GM19372 (cell line): ENCODE measurements around the gene ABR.

Source experiments
- ATAC-seq: cut with Tn5 transposase; IDR thresholded peaks from one replicate; pipeline ENCODE4 v1.9.1; 2021; ENCODE audit warnings: mild to moderate bottlenecking, low read depth, moderate library complexity; ENCODE audit not compliant: unreplicated experiment

The ABR gene

DNA sequence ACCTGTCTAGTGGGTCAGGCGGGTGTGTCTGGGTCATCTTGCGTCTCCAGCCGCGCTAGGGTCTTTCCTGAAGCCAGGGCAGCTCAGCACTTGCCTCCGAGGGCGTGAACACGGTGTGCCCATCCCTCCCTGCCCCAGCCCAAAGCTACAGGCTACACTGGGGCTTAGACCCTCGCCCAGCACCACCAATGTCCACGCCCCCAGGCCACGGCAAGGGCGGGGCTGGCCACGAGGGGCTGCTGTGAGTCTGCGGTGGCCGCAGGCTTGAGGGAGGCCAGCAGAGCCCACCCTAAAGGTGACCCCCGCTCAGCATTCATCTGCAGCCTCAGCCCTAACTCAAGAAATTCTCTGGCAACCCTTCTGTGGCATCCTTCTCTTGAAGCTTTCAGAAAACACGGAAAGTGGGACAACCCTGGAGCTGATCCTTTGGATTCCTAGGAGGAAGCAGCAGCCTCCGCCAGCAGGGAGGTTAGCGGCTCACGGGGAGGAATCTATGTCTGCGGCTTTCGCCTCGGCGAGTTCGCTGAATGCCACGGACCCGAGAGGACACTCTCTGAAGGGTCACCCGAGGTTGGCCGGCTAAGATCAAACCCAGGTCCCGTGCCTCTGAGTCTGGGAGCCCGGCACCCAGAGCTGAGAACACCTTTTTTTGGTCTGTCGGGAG is 141.2 kb downstream of the ABR start:
- ATAC-seq, result no peak

DNA sequence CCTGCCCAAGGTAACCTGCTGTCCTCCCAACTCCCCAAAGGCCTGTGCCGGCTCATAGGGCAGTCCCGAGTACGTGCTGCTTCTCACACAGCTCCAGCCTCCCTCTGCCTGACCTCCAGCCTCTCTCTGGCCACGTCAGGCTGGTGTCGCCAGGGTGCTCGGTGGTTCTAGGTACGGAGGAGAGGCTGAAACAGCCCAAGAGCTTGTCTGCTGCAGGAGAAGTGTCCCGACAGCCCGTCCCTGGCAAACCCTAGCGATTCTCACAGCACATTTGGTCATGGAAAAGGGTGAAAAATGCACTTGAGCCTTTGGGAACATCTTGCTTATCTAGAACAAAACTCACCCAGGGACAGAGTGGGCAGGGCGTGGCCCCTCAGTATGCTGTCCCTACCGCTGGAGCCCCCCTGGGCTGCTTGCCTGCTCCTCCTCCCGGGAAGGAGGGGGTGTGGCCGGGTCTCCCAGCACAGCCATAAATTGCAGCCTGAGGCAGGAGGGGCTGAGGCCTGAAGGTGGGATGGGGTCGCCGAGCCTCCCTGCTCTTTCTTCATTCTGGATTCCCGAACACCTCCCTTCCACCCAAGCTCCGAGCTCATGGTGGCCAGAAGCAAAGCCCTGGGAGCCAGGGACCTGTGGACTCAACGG is 142.4 kb downstream of the ABR start:
- ATAC-seq, result no peak

DNA sequence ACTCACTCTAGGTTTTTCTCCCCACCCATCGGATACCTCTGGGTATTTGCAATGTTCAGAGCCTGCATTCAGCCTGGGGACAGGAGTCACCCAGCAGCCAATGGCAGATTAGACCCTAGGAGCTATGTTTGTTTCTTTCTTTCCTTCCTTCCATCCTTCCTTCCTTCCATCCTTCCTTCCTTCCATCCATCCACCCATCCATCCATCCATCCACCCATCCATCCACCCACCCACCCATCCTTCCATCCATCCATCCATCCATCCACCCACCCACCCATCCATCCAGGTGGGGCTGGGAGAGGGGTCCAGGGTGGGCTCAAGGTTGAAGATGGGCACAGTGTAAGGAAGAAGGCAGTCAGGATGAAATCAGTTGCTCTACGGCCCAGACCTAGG is 142.9 kb downstream of the ABR start:
- no peak for ATAC-seq

DNA sequence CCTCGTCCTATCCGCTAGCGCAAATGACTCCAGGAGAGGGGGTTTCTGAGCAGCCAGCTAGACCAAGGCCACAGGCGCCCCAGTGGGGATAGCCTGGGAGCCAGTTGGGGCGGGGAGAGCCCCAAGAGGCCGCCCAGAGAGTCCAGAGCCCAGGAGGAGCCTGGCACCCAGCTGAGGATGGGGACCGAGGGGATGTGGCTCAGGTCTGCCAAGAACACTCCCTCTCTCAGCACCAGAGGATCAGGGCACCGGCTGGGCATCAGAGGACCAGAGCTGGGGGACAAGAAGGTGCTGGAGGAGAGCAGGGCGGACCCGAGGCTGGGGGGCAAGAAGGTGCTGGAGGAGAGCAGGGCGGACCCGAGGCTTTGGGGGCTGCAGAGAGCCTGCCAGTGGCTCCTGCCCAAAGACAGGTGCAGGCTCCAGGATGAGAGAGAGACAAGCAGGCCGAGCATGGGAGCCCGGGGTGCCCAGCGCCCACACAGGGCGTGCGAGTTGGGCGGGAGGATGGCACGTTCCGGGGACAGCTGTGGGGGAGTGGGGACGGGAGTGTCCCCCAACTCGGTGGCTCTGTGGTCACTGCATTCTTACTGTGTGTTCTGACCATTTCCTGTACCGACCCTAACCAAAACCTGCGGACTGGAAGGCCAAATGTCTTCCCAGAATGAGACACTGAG is 143.5 kb downstream of the ABR start:
- ATAC-seq, result no peak

DNA sequence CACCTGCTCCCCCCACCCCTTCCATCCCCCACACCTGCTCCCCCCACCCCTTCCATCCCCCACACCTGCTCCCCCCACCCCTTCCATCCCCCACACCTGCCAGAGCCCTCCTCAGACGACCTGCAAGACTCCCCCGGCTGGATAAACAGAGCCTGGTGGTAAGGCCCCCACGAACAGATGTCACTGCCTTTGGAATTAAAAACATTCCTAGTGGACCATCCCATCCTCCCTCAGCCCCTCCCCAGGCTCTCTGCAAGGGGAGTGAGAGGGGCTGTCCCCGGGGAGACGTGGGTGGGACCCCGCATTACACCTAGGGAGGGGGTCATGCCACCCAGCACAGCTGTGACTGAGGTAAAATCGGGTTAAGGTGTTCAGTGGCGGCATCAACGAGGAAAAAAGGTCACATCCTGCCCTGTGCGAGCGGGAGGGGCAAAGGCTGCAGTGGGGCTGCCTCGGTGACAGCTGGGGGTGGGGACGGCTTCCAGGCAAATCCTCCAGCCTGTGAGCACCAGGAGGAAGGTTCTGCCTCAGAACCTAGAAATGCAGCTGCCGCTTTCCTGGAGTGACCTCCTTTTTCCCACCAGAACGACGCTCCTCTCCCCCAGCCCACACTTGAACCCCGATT is 144.1 kb downstream of the ABR start:
- ATAC-seq, result no peak

DNA sequence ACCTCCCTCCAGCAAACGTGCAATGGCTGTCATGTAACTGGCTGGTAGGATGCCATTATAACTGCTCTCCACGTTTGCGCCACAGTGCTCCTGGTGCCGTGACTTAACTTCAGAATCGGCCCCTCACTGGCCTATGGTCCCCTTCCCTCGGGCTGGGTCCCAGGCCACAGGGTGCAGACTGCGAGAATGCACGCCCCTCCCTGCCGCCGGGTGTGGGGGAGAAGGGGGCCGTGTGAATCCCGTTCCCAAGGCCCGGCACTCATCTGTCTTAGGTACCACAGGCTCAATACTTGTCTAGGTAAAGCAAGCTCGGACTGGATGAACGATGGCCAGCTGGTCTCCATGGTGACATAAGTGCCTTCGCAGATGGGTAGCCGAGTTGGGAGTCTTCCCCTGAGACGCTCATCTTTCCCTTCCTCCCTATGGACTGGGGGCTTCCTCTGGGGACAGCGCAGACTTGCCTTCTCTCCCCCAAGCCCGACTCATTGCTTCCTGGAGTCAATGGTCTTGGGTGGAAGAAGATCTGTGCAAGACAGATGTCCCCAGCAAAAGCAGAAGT is 145.1 kb downstream of the ABR start:
- no peak for ATAC-seq

DNA sequence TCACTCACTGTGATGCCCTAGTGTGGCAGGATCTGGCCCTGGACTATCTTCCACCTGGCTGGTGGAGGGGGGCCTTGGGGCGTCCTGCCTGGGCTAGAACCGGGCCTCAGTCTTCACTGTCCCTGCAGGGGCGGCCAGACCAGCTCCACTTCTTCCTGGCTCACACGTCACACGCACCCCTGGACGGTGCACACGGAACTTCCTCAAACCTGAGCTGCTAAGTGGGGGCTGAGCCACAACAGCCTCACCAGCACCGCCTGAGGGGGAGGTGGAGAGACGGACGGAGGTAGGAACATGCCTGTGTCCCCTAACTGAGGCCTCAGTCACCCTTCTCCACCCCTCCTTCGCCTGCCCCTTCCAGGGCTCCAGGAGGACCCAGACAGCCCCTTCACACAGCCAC is 146.3 kb downstream of the ABR start:
- no peak for ATAC-seq

DNA sequence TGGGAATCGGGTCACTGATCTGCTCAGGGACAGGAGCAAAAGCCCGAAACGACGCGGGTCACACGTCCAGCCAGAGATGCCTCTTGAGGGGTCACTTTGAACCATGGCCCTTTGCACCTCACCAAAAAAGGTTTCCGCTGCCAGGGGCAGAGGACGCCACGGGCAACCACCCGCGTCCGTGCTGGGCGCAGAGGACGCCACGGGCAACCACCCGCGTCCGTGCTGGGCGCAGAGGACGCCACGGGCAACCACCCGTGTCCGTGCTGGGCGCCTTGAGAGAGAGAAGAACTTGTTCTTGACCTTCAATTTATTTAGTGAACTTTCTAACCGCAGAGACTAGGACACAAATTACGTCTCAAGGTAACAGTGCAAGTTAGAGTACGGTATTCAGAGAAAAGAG is 147.4 kb downstream of the ABR start:
- ATAC-seq, result no peak

DNA sequence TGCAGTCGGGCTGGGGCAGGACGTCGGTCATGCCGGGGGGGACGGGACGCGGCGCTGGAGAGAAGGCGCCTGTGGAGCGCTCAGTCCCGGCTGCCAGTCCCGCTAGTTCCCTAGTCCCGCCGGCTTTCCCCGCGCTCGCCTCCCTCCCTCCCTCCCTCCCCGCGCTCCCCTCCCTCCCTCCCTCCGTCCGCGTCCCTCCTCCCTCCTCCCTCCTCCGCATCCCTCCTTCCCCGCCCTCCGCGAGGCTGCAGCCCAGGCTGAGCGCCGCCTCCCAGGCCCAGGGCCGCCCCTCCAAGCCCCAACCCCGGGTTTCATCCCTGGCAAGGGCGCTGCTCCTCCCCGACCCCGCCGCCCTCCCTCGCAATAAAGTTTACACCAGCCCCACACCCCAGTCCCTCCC is 148.1 kb downstream of the ABR start:
- no peak for ATAC-seq

DNA sequence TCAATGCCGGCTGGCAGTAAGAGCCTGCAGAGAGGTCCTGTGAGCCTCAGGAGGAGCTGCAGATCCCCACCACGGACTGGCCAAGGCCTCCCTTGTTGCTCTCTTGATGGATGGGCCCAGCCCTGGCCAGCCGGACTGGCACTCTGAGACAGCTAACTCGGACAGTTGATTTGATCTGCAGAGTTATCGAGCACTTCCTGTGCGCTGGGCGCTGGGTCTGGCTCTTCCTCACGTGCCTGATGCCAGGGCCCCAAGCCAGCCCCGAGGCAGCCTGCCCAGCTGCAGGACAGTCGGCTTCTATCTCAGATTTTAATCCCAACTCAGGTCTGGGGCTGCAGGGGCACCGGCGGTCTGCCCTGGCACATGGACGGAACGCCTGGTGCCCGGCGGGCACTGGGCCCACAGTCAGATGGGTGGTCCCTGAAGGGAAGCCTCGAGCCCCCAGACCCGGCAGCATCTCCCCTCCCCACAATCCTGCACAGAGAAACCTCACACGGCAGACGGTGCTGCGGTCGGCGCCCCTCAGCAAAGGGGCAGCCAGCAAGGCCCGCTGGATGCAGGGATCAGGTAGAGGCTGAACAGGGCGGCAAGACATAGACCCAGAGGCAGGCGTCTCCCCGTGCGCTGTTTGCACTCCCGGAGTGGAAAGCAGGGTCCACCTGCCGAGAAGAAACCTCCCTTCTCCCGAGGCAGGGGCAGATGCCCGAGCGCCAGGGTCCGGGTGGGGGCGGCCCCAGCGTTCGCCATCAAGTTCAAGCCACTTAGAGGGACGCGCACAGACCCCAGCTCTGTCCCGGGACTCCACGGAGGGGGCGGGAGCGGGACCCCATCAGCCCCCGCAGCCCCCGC is 148.9 kb downstream of the ABR start:
- ATAC-seq, result no peak

DNA sequence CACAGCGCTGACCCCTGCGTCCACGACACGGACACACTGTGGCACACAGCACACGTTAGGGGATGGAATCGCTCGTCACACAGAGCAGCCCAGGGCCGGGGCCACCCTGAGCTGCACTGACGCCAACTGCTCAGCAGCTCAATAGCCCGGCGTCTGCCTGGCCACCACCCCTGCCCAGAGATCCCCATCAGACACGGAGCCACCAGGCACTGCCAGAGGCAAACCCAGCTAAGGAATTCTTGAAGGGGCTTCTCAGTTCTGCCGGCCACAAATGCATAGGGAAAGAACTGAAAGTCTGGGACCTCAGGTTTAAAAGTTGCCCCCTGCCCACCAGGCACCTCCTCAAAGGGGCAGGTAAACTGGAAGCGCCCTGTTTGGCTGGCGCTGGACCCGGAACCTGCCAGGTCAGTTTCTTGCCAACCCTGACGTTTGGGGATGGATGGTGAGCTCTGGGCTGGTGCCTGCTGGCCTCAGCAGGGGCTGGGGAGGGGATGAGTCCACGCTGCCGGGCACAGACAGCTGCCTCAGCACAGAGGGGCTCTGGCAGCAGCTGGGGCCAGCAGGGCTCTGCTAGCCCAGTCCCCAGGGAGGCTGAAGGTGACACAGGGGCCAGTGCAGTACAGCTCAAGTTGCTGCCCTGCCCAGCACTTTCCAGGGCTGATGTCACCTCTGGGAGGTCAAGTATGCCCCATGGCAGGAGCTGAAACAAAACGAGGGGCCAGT is 149.7 kb downstream of the ABR start:
- ATAC-seq, result no peak

DNA sequence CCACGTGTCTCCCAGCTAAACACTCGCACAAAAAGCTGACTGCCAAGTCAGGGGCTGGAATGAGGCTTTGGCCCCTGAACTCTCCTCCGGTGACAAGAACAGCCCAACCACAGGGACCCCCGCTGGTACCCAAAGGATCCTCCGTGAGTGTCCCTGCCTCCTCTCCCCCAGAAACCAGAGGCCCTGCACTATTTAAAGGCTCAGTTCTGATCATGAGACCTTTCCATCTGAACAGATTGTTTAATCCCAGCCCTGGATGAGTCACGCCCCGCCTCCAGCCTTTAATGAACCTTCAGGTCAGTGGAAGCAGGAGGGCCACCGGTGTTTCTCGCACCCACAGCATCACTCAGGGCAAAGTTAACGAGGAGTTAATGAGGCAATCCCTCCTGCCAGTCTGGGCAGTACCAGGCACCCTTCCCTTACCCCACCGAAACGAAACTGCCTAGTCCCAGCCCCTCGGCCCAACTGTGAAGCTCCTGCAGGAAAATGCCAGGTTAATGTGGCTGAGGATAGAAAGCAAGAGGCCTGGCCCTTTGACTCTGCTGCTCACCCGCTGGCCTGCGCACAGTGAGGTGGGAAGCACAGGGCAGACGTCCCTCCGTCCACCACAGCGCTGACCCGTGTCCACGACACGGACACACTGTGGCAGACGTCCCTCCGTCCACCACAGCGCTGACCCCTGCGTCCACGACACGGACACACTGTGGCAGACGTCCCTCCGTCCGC is 150.4 kb downstream of the ABR start:
- no peak for ATAC-seq

DNA sequence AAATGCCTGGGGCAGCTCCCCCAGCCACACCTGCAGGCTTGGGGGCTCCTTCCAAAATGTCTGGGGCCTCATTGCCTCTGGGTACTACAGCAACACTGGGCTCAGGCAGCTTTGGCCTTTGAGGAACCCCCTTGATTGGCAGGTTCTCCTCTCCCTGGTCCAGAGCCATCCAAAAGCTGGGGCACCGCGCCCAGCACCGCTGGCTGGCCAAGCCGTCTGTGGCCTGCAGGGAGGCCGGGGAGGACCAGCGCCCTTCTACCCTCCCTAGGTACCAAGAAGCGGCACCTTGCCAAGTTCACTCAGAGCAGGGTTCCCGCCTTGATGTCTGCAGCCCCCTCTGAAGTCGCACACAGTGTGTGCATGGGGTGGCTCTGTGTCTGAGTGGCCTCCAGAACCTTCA is 152.7 kb downstream of the ABR start:
- no peak for ATAC-seq

DNA sequence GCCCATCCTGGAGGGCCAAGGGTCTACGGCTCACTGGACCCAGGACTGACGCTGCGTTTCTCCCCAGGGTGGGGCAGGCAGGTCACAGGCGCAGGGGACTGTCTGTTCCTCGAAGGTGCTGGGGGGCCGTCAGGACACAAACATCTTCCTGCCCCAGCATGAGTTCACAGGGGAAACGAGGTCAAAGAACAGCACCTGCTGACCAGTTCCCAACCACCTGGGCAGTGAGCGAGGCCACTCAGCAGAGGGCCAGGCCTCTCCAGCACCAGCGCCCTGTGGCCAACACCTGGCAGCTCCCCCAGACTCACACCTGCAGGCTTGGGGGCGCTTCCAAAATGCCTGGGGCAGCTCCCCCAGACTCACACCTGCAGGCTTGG is 153.2 kb downstream of the ABR start:
- no peak for ATAC-seq

DNA sequence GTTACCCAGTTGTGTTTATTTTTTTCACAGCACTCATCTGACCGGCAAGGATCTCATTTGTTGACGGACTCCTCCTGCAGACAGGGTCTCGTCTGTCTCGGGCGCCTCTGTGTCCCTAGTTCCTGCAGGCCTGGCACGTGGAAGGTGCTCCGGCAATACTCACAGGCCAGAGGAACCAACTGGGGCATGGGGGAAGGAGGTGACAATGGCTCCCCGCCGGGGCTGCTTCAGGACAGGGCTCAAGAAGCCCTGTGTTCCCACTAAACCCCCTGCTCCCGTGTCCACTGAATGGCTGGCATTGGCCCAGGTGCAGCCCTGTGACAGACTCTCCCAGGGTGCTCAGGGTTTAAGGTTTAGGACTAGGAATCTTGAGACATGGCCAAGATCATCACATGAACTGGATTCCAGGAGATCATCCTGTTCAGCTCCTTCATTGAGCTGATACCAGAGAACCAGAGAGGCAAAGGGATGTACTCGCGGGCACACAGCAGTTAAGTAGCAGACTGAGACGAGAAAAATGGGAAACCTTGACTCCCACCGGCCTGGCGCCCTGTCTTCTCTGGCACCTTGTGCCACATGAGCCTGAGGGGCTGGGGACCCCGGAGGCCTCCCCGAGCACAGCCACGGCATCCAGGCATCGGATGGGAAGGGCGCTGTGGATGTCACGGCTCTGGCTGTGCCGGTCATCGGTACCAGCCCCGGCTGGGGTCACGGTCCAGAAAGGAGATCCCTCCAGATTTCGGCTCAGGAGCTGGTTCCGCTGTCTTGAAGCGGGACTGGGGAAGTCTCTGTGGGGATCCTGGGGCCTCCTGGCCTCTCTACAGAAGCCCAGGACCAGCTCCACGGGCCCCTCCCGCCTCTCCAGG is 153.8 kb downstream of the ABR start:
- no peak for ATAC-seq

DNA sequence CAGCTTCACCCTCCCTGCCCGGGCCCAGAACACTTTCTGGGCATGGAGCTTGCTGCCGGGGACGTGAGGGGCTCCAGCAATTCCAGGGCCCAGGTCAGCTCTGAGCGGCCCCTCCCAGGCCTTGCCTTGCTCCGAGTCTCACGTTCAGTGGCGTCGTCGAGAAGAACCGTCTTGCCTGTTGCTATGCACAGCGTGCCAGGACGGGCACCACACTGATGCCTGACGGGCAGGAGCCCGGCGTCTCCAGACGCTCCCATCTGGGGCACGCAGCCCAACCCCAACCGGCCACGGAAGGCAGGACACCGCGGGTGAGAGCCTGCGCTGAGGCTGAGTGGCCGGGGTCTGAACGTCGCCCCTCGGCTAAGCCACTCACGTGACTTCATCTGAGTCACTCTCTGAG is 155.7 kb downstream of the ABR start:
- ATAC-seq, result no peak

DNA sequence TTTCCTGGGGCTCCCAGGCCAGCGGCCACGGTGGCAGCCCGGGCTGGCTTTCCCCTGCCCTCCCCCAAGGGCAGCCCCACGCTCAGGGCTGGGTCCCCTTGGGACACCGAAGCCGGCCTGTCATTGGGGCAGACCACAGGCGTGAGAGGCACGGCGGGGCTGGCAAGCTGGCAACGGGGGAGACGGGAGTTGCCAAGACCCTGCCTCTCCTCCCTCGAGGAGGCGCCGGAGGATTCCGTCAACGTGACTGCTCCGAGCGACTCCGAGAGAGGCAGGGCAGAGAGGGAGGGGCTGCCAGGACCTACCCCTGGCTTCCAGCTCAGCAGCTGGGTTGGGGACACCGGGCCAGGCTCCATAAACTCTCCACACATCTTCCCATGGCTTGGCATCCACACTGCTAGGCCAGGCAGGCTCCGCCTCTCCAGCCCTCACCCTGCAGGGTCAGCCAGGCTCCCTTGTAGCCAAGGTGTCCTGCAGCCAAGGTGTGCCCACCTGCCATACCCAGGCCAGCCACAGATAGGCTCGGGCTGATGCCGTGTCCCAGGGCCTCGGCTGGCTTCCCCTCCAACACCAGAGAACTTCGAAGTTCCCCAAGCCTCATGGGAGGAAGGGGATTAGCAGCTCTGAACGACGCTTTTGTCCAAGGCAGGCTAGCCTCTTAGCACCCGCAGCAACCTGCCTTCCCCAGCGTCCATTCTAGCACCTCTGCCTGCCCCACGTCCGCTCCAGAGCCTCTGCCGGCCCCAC is 157.3 kb downstream of the ABR start:
- ATAC-seq, result no peak

DNA sequence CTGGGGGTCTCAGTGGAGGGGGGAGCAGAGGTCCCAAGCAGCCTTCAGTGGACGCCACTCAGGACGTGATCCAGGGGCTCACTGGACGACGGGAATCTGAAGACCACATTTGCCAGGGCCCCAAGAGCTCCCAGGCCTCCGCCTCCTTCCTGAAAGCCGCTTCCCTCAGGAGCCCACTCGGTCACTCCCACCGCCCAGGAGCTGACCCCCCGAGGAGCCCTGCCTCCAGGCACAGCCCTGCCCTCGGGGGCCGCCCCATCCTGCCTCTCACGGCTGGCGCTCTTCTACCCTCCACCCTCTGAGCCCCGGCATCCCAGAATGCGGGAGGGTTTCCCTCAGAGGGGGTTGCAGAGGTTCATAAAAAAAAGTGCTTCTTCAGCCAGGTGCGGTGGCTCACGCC is 158.6 kb downstream of the ABR start:
- ATAC-seq, result no peak
